ENCODE results near the gene AGK.

The AGK gene

DNA sequence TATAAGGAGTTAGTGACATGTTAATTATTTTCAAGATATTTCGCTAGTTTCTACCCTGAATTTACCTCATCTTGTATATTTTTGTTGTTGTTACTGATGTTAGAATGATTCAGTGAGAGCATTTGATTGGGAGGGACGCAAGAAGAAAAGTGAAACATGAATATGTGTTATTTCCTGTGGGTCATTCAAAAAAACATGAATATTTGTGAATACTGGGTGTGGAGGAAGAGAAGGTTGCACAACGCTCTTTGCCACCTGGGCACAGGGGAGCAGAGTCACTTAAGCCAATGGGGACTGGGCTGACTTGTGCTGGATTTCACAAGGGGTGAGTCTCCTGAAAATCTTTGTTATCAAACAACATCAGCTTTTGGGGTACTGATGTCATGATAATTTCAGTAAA is 39.5 kb downstream of the AGK start:
- no peak overlapping the region for H3K4me3 Mint-ChIP-seq
- H3K9me3 Mint-ChIP-seq, result no peaks in the 10 kb centered on the region
- H3K36me3 Mint-ChIP-seq, result peaks cover 68% of the 10 kb centered on the region
- no peak overlapping the region for H3K27ac Mint-ChIP-seq
- ATAC-seq, result no peak
- no peaks in the 10 kb centered on the region for H3K27me3 Mint-ChIP-seq
- peaks cover 21% of the 10 kb centered on the region for H3K4me1 Mint-ChIP-seq

DNA sequence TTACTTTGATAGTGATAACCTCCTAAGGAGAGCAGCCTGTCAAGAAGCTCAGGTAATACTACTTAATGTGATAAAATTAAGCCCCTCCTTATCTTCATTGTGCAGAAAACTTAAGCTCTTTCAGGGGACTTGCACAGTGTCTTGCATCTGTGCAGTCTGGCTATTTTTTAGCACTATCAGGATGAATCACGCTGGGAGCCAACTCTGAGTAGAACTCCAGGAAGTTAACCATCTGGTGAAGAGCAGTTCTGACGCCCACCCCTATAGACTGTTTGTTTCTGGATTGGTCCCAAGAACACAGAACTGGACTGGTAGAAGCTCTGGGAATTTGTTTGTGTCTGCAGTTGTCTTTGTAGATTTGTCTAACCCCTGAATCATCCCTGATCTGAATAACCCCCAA is 41.9 kb downstream of the AGK start:
- no peaks in the 10 kb centered on the region for H3K9me3 Mint-ChIP-seq
- H3K27ac Mint-ChIP-seq, result no peak overlapping the region
- H3K4me3 Mint-ChIP-seq, result no peak overlapping the region
- H3K4me1 Mint-ChIP-seq, result no peaks in the 10 kb centered on the region
- no peaks in the 10 kb centered on the region for H3K27me3 Mint-ChIP-seq
- ATAC-seq, result no peak
- peaks cover 64% of the 10 kb centered on the region for H3K36me3 Mint-ChIP-seq

GRCh38 chr7:141597966-141598365 is 46.8 kb downstream of the AGK start:
- Mint-ChIP-seq H3K9me3 (no peaks in the 10 kb centered on the region), H3K4me3 (no peak overlapping the region), H3K36me3 (peaks cover 73% of the 10 kb centered on the region), H3K27ac (no peak overlapping the region), H3K4me1 (no peaks in the 10 kb centered on the region), H3K27me3 (no peaks in the 10 kb centered on the region)
- no peak for ATAC-seq

DNA sequence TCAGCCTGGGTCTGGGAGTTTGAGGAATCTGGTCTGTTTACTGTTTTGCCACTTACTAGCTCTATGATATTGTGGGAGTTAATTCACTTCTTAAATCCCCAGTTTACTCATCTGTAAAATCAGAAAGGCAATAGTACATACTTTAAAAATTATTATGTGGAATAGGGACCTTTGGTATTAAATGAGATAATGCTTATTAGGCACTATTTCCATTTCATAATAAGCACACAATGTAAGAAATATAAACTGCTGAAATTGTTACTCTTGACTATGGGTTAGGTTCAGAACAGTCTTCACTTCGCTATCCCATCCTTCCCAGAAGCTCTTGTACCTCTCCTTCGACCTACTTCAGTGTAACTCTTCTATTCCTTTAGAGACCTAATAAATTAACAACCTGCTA is 47.2 kb downstream of the AGK start:
- Mint-ChIP-seq H3K4me3 (no peak overlapping the region), H3K27ac (no peak overlapping the region), H3K4me1 (no peaks in the 10 kb centered on the region), H3K27me3 (no peaks in the 10 kb centered on the region), H3K36me3 (peaks cover 69% of the 10 kb centered on the region), H3K9me3 (no peaks in the 10 kb centered on the region)
- ATAC-seq, result no peak

DNA sequence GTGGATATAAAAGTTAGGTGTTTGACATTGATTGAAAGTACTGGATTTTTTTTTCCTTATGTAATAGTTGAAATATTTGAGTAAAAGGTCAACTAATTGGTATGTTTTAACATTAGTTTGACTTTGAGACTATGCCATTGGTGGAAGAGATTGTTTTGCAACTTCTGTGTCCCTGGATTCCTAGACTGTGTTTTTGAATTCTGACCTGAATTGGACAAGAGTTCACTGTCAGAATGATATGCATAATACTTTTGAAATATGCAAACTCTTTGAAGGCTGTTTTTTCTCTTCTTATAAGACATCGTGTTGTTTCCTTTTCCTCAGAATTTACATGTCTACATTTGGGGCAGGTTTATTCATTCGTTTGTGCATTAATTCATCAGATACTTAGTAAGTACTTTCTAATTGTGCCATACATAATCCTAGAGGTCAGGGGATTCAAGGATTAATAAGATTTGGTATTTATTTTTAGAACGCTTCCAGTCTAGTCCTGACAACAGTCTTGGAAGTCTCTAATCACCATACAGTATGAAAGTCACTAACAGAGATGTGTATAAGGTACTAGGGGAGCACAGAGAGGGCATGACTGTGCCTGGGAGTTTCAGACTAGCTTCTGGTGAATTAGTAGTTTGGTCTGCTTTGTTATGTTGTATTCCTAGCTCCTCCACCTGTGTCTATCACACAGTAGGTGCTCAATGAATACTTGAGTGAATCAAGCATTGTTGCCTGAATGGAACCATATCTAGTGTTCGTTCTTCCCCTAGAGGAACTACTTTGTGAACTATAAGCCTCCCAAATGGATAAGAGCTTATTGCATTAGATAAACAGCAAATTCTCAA is 49.2 kb downstream of the AGK start:
- no peaks in the 10 kb centered on the region for H3K27me3 Mint-ChIP-seq
- no peak overlapping the region for H3K27ac Mint-ChIP-seq
- no peaks in the 10 kb centered on the region for H3K4me1 Mint-ChIP-seq
- H3K9me3 Mint-ChIP-seq, result no peaks in the 10 kb centered on the region
- H3K36me3 Mint-ChIP-seq, result peaks cover 53% of the 10 kb centered on the region
- no peak overlapping the region for H3K4me3 Mint-ChIP-seq
- ATAC-seq, result no peak

DNA sequence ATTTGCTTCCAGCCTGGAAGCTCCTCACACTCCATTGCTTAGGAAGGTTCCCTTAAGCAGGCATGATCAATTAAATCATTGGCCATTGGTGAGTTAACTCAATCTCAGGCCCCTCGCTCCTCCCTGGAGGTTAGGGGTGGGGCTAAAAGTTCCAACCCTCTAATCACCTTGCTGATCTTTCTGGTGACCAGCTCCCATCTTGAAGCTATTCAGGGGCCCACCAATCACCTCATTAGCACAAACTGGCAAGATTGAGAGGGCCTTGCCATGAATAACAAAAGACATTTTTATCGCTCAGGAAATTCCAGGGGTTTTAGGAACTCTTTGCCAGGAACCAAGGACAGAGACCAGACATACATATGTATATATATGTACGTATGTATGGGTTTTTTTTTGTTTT is 58.4 kb downstream of the AGK start:
- Mint-ChIP-seq H3K4me3 (no peak overlapping the region), H3K9me3 (no peaks in the 10 kb centered on the region), H3K27ac (no peak overlapping the region), H3K4me1 (no peaks in the 10 kb centered on the region), H3K36me3 (peaks cover 62% of the 10 kb centered on the region), H3K27me3 (no peaks in the 10 kb centered on the region)
- ATAC-seq, result no peak

GRCh38 chr7:141610671-141611070 is 59.5 kb downstream of the AGK start:
- Mint-ChIP-seq H3K36me3 (peaks cover 67% of the 10 kb centered on the region), H3K27ac (no peak overlapping the region), H3K4me3 (no peak overlapping the region), H3K9me3 (no peaks in the 10 kb centered on the region), H3K27me3 (no peaks in the 10 kb centered on the region), H3K4me1 (no peaks in the 10 kb centered on the region)
- ATAC-seq, result no peak

GRCh38 chr7:141612861-141613260 is 61.7 kb downstream of the AGK start:
- H3K36me3 Mint-ChIP-seq, result peaks cover 57% of the 10 kb centered on the region
- H3K4me1 Mint-ChIP-seq, result no peaks in the 10 kb centered on the region
- no peak for ATAC-seq
- H3K27ac Mint-ChIP-seq, result no peak overlapping the region
- H3K9me3 Mint-ChIP-seq, result no peaks in the 10 kb centered on the region
- no peak overlapping the region for H3K4me3 Mint-ChIP-seq
- H3K27me3 Mint-ChIP-seq, result no peaks in the 10 kb centered on the region

- Mint-ChIP-seq H3K4me3 (no peak overlapping the region), H3K36me3 (peaks cover 43% of the 10 kb centered on the region), H3K27me3 (no peaks in the 10 kb centered on the region), H3K9me3 (no peaks in the 10 kb centered on the region), H3K27ac (no peak overlapping the region), H3K4me1 (no peaks in the 10 kb centered on the region)
- no peak for ATAC-seq
Measured at GRCh38 chr7:141617280-141617679, 66.1 kb downstream of the AGK start.

- Mint-ChIP-seq H3K9me3 (peaks cover 2% of the 10 kb centered on the region), H3K4me1 (no peaks in the 10 kb centered on the region), H3K36me3 (peaks cover 53% of the 10 kb centered on the region), H3K27me3 (no peaks in the 10 kb centered on the region), H3K27ac (no peak overlapping the region), H3K4me3 (no peak overlapping the region)
- no peak for ATAC-seq
Measured at GRCh38 chr7:141619745-141620144, 68.5 kb downstream of the AGK start.

DNA sequence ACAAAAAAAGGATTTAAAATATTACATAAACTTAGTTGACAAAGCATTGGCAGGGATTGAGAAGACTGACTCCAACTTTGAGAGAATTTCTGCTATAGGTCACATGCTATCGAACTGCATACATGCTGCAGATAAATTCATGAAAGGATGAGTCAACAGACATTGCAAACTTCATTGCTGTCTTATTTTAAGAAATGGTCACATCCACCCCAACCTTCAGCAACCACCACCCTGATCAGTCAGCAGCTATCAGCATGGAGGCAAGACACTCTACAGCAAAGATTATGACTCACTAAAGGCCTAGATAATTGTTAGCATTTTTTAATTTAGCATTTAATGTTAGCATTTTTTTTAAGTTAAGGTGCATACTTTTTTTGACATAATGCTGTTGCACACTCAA is 73.6 kb downstream of the AGK start:
- H3K27me3 Mint-ChIP-seq, result no peaks in the 10 kb centered on the region
- H3K4me3 Mint-ChIP-seq, result no peak overlapping the region
- H3K4me1 Mint-ChIP-seq, result no peaks in the 10 kb centered on the region
- peaks cover 2% of the 10 kb centered on the region for H3K9me3 Mint-ChIP-seq
- H3K27ac Mint-ChIP-seq, result no peak overlapping the region
- ATAC-seq, result no peak
- peaks cover 71% of the 10 kb centered on the region for H3K36me3 Mint-ChIP-seq

GRCh38 chr7:141630621-141631020 is 79.4 kb downstream of the AGK start:
- H3K4me3 Mint-ChIP-seq, result no peak overlapping the region
- H3K4me1 Mint-ChIP-seq, result no peaks in the 10 kb centered on the region
- no peak overlapping the region for H3K27ac Mint-ChIP-seq
- H3K9me3 Mint-ChIP-seq, result no peaks in the 10 kb centered on the region
- peaks cover 69% of the 10 kb centered on the region for H3K36me3 Mint-ChIP-seq
- ATAC-seq, result no peak
- no peaks in the 10 kb centered on the region for H3K27me3 Mint-ChIP-seq

- H3K36me3 Mint-ChIP-seq, result peaks cover 73% of the 10 kb centered on the region
- ATAC-seq, result no peak
- no peaks in the 10 kb centered on the region for H3K27me3 Mint-ChIP-seq
- H3K4me1 Mint-ChIP-seq, result no peaks in the 10 kb centered on the region
- no peak overlapping the region for H3K27ac Mint-ChIP-seq
- no peaks in the 10 kb centered on the region for H3K9me3 Mint-ChIP-seq
- no peak overlapping the region for H3K4me3 Mint-ChIP-seq
Measured at GRCh38 chr7:141631525-141631924, 80.3 kb downstream of the AGK start.

DNA sequence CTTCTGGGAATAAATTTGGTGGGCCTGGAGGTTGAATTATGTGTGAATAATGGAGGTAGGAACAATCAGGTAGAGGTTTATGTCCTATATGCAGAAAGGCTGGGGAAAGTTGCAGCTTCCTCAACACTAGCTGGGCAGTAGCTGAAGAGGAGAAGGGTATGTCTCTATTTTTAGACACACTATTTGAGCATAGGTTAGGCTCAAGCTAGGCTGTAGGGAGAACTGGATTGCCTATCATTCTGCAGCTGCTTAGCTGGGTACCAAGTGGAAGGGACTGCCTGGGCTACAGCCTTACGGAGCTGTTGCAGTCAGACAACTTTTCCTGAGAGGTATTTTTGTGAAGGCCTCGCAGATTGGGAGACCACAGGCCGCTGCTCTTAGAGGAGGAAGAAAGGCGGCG is 82.9 kb downstream of the AGK start:
- H3K27ac Mint-ChIP-seq, result no peak overlapping the region
- H3K4me3 Mint-ChIP-seq, result no peak overlapping the region
- ATAC-seq, result no peak
- no peaks in the 10 kb centered on the region for H3K4me1 Mint-ChIP-seq
- peaks cover 68% of the 10 kb centered on the region for H3K36me3 Mint-ChIP-seq
- no peaks in the 10 kb centered on the region for H3K27me3 Mint-ChIP-seq
- no peaks in the 10 kb centered on the region for H3K9me3 Mint-ChIP-seq

- Mint-ChIP-seq H3K4me1 (peaks cover 7% of the 10 kb centered on the region), H3K4me3 (no peak overlapping the region), H3K36me3 (peaks cover 69% of the 10 kb centered on the region), H3K27ac (no peak overlapping the region), H3K9me3 (no peaks in the 10 kb centered on the region), H3K27me3 (no peaks in the 10 kb centered on the region)
- no peak for ATAC-seq
Measured at GRCh38 chr7:141636053-141636452, 84.8 kb downstream of the AGK start.

DNA sequence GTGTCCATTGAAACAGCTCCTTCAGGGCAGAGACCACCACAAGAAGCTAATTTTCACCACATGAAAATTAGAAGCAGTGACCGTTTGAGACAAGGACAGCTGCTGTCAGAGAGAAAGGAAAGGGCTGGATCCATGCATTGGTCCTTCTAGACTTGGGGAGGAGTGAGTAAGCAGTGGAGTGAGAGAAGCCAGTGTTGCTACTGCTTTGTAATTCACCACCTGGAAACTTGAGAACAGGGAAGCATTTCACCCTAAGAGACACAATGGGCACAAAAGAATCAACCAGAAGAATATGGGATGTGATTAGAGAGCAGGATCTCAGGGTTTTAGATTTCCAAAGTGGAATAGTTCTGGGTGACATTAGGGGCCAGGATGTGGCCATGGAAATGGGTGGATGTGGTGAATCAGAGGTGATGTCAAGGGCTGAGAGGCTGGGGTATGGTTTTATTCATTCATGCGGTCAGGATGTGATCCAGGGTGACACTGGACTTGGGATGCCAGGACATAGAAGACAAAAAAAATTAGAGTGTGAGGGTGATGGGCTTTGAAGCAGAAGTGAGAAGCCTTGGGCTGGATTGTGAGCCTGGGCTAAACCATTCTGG is 89.1 kb downstream of the AGK start:
- Mint-ChIP-seq H3K4me3 (no peak overlapping the region), H3K27ac (peak overlapping the region; percentile 0), H3K36me3 (peaks cover 43% of the 10 kb centered on the region), H3K27me3 (no peaks in the 10 kb centered on the region), H3K9me3 (no peaks in the 10 kb centered on the region), H3K4me1 (peaks cover 7% of the 10 kb centered on the region)
- ATAC-seq, result no peak
